Gastroesophageal sphincter (tissue), 4 donors: ENCODE results near the gene SEC24D. TPM values are rescaled to one million over a fixed set of nuclear protein-coding genes. Genes with fewer than 3 reads are reported as not detected.

Experiments
- ATAC-seq: fragments of 150-250 bp; one replicate; pipeline ENCODE4 v1.9.1; 2016; ENCODE audit warnings: mild to moderate bottlenecking, moderate library complexity
- H3K27ac ChIP-seq, 4 donors: fragments of 200-600 bp; sonication (generic) in 3 of 4; 1 replicate in 3 of 4; 2 replicates in 1 of 4; pipeline ENCODE4 v1.5.1; 2016 to 2019
- H3K27me3 ChIP-seq: fragments of 200-600 bp; sonication (generic); one replicate; pipeline ENCODE4 v1.5.1; 2019
- H3K36me3 ChIP-seq, 2 donors: fragments of 200-600 bp; sonication (generic); one replicate each; pipeline ENCODE4 v1.5.1; 2019; ENCODE audit warnings: control low read depth in 1 of 2
- H3K4me1 ChIP-seq, 3 donors: fragments of 200-600 bp; sonication (generic); 1 replicate in 2 of 3; 2 replicates in 1 of 3; pipeline ENCODE4 v1.5.1; 2016 to 2019; ENCODE audit warnings: control low read depth in 2 of 3
- H3K4me3 ChIP-seq, 2 donors: fragments of 200-600 bp; sonication (generic); one replicate each; pipeline ENCODE4 v1.5.1; 2019; ENCODE audit warnings: mild to moderate bottlenecking in 1 of 2, moderate library complexity in 1 of 2
- H3K9me3 ChIP-seq, 3 donors: fragments of 200-600 bp; sonication (generic); one replicate each; pipeline ENCODE4 v1.5.1; 2017 to 2019; ENCODE audit warnings: control low read depth in 2 of 3
- EP300 ChIP-seq: sonication (generic); formaldehyde crosslinking; IDR thresholded peaks from one replicate; pipeline ENCODE4 v1.6.1; 2017; ENCODE audit warnings: antibody characterized with exemption, mild to moderate bottlenecking
- POLR2A ChIP-seq, 2 donors: fragments of 450-650 bp; IDR thresholded peaks; one replicate each; pipeline ENCODE4 v1.6.1; 2017; ENCODE audit warnings: antibody characterized with exemption in 2 of 2, mild to moderate bottlenecking in 2 of 2, moderate library complexity in 1 of 2
- POLR2AphosphoS5 ChIP-seq: sonication (generic); formaldehyde crosslinking; IDR thresholded peaks from one replicate; pipeline ENCODE4 v1.6.1; 2017; ENCODE audit warnings: antibody characterized with exemption
- WGBS, 2 donors: methylation state at CpG; one replicate each; pipeline ENCODE4 v1.1.5; 2018; ENCODE audit warnings: low coverage in 1 of 2; 5-methylcytosine and 5-hydroxymethylcytosine counted together
- total RNA-seq, 4 donors: library from RNA; depleted of rRNA; stranded (reverse); fragments of >200 nt; gene quantifications; one replicate each; pipeline ENCODE4 v1.1.0, GENCODE V29; 2016
- TF ChIP-seq, protein P1 (sequence below), 4 experiments: fragments of 200-600 bp in 2 of 4; fragments of 450-650 bp in 2 of 4; sonication (generic) in 1 of 4; IDR thresholded peaks; one replicate each; pipeline ENCODE4 v1.5.1; 2017 to 2019; ENCODE audit warnings: antibody characterized with exemption in 4 of 4, mild to moderate bottlenecking in 2 of 4, moderate library complexity in 2 of 4

The SEC24D gene
- total RNA-seq, 4 donors from 2014 or later = 29.3 to 40.9 (median 33.2) TPM

DNA sequence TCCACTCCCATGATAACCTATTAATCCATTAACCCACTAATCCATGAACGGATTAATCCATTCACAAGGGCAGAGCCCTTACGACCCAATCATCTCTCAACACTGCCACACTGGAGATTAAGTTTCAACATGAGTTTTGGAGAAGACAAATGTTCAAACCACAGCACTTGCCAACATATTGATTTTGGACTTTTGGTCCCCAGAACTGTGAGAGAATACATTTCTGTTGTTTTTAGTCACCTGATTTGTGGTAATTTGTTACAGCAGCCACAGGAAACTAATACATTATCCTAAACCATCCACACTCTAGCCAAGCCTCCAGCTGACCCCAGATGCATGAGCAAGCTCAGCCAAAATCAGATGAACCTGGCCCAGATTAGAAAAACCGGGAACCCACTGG lies 22.4 kb downstream of the SEC24D start:
- H3K36me3 ChIP-seq = peaks cover 2 to 72% of the 10 kb centered on the region in 2 donors
- H3K4me1 ChIP-seq = peaks cover 0 to 21% (median 4%) of the 10 kb centered on the region in 3 donors
- no peaks in the 10 kb centered on the region for H3K9me3 ChIP-seq
- 83 to 86% methylated on average over 2 to 3 of the region's 3 CpGs for WGBS, 2 donors
- ATAC-seq = no peak
- H3K27me3 ChIP-seq = no peaks in the 10 kb centered on the region
- no peak overlapping the region for H3K4me3 ChIP-seq
- no peak overlapping the region for H3K27ac ChIP-seq
- no peak for TF ChIP-seq EP300
- no peak for TF ChIP-seq POLR2AphosphoS5
- TF ChIP-seq, protein P1, sequence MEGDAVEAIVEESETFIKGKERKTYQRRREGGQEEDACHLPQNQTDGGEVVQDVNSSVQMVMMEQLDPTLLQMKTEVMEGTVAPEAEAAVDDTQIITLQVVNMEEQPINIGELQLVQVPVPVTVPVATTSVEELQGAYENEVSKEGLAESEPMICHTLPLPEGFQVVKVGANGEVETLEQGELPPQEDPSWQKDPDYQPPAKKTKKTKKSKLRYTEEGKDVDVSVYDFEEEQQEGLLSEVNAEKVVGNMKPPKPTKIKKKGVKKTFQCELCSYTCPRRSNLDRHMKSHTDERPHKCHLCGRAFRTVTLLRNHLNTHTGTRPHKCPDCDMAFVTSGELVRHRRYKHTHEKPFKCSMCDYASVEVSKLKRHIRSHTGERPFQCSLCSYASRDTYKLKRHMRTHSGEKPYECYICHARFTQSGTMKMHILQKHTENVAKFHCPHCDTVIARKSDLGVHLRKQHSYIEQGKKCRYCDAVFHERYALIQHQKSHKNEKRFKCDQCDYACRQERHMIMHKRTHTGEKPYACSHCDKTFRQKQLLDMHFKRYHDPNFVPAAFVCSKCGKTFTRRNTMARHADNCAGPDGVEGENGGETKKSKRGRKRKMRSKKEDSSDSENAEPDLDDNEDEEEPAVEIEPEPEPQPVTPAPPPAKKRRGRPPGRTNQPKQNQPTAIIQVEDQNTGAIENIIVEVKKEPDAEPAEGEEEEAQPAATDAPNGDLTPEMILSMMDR (IDR thresholded peaks at IDR 0.05) = no peak
- TF ChIP-seq POLR2A (IDR thresholded peaks at IDR 0.05) = no peak

- no peak overlapping the region for H3K4me3 ChIP-seq
- 30 to 39% methylated on average over 3 of the region's 3 CpGs for WGBS, 2 donors
- no peaks in the 10 kb centered on the region for H3K27me3 ChIP-seq
- H3K36me3 ChIP-seq = peaks cover 2 to 85% of the 10 kb centered on the region in 2 donors
- ATAC-seq = no peak
- H3K9me3 ChIP-seq = no peaks in the 10 kb centered on the region
- H3K27ac ChIP-seq = peak overlapping the region in 3 of 4 donors; percentile 40 to 71 (median 50)
- TF ChIP-seq POLR2AphosphoS5 (no peak), POLR2A (IDR thresholded peaks at IDR 0.05) (no peak), EP300 (no peak)
- TF ChIP-seq, protein P1 (IDR thresholded peaks at IDR 0.05) = no peak
- peaks cover 0 to 17% (median 4%) of the 10 kb centered on the region in 3 donors for H3K4me1 ChIP-seq
These were observed 24.1 kb downstream of the SEC24D start for GRCh38 chr4:118811832-118812231.

GRCh38 chr4:118810991-118811764 lies 24.7 kb downstream of the SEC24D start:
- H3K36me3 ChIP-seq = peaks cover 2 to 88% of the 10 kb centered on the region in 2 donors
- peak; percentile 79 for ATAC-seq
- no peaks in the 10 kb centered on the region for H3K9me3 ChIP-seq
- no peaks in the 10 kb centered on the region for H3K27me3 ChIP-seq
- WGBS, 2 donors = 35 to 55% methylated on average over 3 of the region's 3 CpGs
- H3K4me1 ChIP-seq = peaks cover 0 to 17% (median 4%) of the 10 kb centered on the region in 3 donors
- H3K4me3 ChIP-seq = no peak overlapping the region
- TF ChIP-seq POLR2AphosphoS5 = peak; percentile 7
- no peak for TF ChIP-seq EP300
- H3K27ac ChIP-seq = peak overlapping the region in 3 of 4 donors; percentile 40 to 71 (median 50)

DNA sequence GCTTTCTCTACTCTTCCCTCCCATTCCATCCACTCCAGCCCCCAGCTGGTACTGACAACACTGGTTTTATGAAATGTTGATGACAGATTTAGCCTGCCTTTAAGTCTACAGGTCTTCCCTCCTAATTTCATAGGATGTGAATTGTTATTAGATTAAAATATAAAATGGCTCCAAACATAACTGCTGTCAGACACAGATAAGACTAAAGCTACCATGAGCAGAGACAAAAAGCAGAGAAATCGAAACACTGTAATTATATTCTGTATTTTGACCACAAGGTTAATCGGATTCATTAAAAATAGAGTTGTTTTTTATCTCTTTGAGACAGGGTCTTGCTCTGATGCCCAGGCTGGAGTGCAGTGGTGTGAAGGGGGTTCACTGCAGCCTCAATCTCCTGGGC lies 28.3 kb downstream of the SEC24D start:
- peaks cover 2 to 83% of the 10 kb centered on the region in 2 donors for H3K36me3 ChIP-seq
- no peak for ATAC-seq
- WGBS, 2 donors = 77 to 100% methylated on average over 2 of the region's 2 CpGs

GRCh38 chr4:118803253-118803652 lies 32.7 kb downstream of the SEC24D start:
- 72 to 75% methylated on average over 1 of the region's 1 CpG for WGBS, 2 donors
- no peaks in the 10 kb centered on the region for H3K27me3 ChIP-seq
- no peaks in the 10 kb centered on the region for H3K9me3 ChIP-seq
- no peak for TF ChIP-seq POLR2AphosphoS5
- TF ChIP-seq EP300 = no peak
- TF ChIP-seq, protein P1 (IDR thresholded peaks at IDR 0.05) = no peak
- no peak for TF ChIP-seq POLR2A (IDR thresholded peaks at IDR 0.05)
- H3K4me3 ChIP-seq = no peak overlapping the region
- ATAC-seq = no peak
- no peak overlapping the region for H3K27ac ChIP-seq
- H3K4me1 ChIP-seq = peaks cover 0 to 4% (median 0%) of the 10 kb centered on the region in 3 donors
- peaks cover 0 to 82% of the 10 kb centered on the region in 2 donors for H3K36me3 ChIP-seq

More for the DNA sequence above, 28.3 kb downstream of the SEC24D start:
- peaks cover 0 to 21% (median 4%) of the 10 kb centered on the region in 3 donors for H3K4me1 ChIP-seq
- TF ChIP-seq POLR2A (IDR thresholded peaks at IDR 0.05) = no peak
- TF ChIP-seq, protein P1 (IDR thresholded peaks at IDR 0.05) = no peak
- no peak for TF ChIP-seq EP300
- no peak for TF ChIP-seq POLR2AphosphoS5
- H3K27ac ChIP-seq = no peak overlapping the region
- no peaks in the 10 kb centered on the region for H3K27me3 ChIP-seq
- H3K4me3 ChIP-seq = no peak overlapping the region
- no peaks in the 10 kb centered on the region for H3K9me3 ChIP-seq
